ENCODE measurements around the gene IDE. TPM values are rescaled to one million over a fixed set of nuclear protein-coding genes. Genes with fewer than 3 reads are reported as not detected.

The IDE gene
- total and polyA plus RNA-seq, 2 of the 13 experiments (the other 11 are each of a cell fraction or from before 2014, with no cell fraction given): 16.1 to 52.1 TPM

GRCh38 chr10:92508866-92509265 lies 65.0 kb downstream of the IDE start (continued):
- TF ChIP-seq AHDC1 (CRISPR knock-in tag; IDR thresholded peaks at IDR 0.05; ENCODE audit: borderline replicate concordance): no peak

GRCh38 chr10:92506336-92506735 lies 67.6 kb downstream of the IDE start:
- BruUV-seq (replicated peaks): no TSS peak
- H3K9me3 ChIP-seq (ENCODE audit: low read length): no peaks in the 10 kb centered on the region
- H3K9ac ChIP-seq (ENCODE audit: insufficient read depth, low read depth, low read length): no peak overlapping the region
- in situ Hi-C loops (cut with HindIII; ENCODE audit: extremely low pct_ligation_motif_present, low pct_unique_long_range_greater_than_20kb) (no loop called here), intact Hi-C loops (cut with micrococcal nuclease; ENCODE audit: unreplicated experiment) (no loop called here)
- no peaks in the 10 kb centered on the region for H3K79me2 ChIP-seq (ENCODE audit: insufficient read depth, low read length)
- no peaks in the 10 kb centered on the region for H3K27me3 ChIP-seq (ENCODE audit: control insufficient read depth in 1 of 2, insufficient read depth in 2 of 2, low read length in 2 of 2)
- peaks cover 3 to 47% of the 10 kb centered on the region in 2 experiments for H3K36me3 ChIP-seq (replicated peaks in 1 of 2; ENCODE audit: control insufficient read depth in 1 of 2, insufficient read depth in 2 of 2, low read length in 2 of 2)
- ChIA-PET CTCF (ENCODE audit: low intra/inter-chr PET ratio, low total read pairs) (no interaction called here), POLR2A (no interaction called here)
- no peak for DNase-seq (ENCODE audit: low spot score)
- no peak overlapping the region for H3K27ac ChIP-seq (ENCODE audit: extremely low read length, insufficient read depth, low read length)
- TF ChIP-seq NR3C1 (CRISPR knock-in tag; IDR thresholded peaks at IDR 0.05) (no peak), NR2C2 (CRISPR knock-in tag; IDR thresholded peaks at IDR 0.05; ENCODE audit: borderline replicate concordance) (no peak), ZMYM2 (CRISPR knock-in tag; IDR thresholded peaks at IDR 0.05) (no peak)
- H2AFZ ChIP-seq (ENCODE audit: low read length): no peak overlapping the region
- no peaks in the 10 kb centered on the region for H3K4me1 ChIP-seq (ENCODE audit: insufficient read depth, low read length)
- H3K4me2 ChIP-seq (ENCODE audit: low read depth, low read length): no peak overlapping the region
- no peak for ATAC-seq
- WGBS (ENCODE audit: low lambda C conversion rate): 95% methylated on average over 2 of the region's 2 CpGs
- no peaks in the 10 kb centered on the region for H4K20me1 ChIP-seq (ENCODE audit: insufficient read depth, low read length)
- no peak for FAIRE-seq
- no peak overlapping the region for H3K4me3 ChIP-seq (replicated peaks in 1 of 3; ENCODE audit: insufficient read depth in 1 of 3, low read depth in 2 of 3, low read length in 3 of 3)

All from HepG2 (cell line).